HG02798 (cell line): ENCODE results near the gene SLCO4C1.
"Not testable (repeated sequence)": the region's sequence is repeated elsewhere in the genome, so short reads cannot be mapped to it uniquely, and the experiment has no call there.

ENCODE experiments used
- ATAC-seq: cut with Tn5 transposase; IDR thresholded peaks from one replicate; pipeline ENCODE4 v1.9.1; 2021; ENCODE audit warnings: mild to moderate bottlenecking; ENCODE audit not compliant: unreplicated experiment, poor library complexity

Gene SLCO4C1

DNA sequence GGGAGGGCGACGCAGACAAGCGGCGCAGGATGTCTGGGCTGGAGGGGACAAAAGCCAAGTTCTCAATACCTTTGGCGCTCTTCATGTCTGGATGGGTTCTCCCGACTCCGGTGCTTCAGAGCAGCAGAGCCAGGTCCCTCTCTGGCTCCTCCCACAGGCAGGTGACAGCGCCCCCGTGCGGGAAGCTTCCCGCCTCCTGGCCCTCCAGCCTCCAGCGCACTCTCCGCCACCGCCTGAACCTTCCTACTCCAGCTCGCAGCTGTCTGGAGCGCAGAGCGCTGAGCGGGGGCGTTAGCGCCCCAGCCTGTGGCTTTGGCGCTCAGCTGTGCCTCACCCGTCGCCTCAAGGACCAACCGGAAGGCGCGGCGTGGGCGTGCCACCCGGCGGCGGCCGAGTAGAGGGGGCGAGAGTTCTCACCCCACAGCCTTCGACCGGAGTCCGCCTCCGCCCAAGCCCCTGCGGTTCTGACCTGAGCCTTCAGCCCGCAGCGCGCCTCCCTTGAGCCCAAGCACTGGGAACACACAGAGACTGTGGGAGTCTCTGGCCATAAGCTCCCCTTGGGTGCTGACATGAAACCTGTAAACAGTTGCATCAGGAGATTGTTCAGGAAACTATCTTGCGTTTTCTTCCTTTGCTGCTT is at the start of gene SLCO4C1:
TSS of gene SLCO4C1 (minus strand) at position 107 of the 640 bp plus-strand sequence. CDS start at position 85, 22 bp downstream.
- peak; percentile 98 for ATAC-seq

- ATAC-seq, result no peak
These were observed 45.7 kb upstream of the SLCO4C1 start for GRCh38 chr5:102341681-102342288.

GRCh38 chr5:102324714-102325113 is 28.6 kb upstream of the SLCO4C1 start:
- no peak for ATAC-seq

DNA sequence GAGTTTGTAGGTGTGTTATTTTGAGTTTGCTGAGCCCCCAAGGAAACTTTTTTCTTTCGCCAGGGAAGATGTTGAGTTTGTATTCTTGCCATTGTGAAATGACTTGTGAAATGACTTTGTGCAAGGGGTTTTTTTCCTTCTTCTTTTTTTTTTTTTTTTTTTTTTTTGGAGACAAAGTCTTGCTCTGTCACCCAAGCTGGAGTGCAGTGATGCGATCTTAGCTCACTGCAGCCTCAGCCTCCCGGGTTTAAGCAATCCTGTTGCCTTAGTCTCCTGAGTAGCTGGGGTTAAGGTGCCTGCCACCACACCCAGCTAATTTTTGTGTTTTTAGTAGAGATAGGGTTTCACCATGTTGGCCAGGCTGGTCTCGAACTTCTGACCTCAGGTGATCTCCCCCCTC is 22.7 kb upstream of the SLCO4C1 start:
- ATAC-seq, result not testable (repeated sequence)

DNA sequence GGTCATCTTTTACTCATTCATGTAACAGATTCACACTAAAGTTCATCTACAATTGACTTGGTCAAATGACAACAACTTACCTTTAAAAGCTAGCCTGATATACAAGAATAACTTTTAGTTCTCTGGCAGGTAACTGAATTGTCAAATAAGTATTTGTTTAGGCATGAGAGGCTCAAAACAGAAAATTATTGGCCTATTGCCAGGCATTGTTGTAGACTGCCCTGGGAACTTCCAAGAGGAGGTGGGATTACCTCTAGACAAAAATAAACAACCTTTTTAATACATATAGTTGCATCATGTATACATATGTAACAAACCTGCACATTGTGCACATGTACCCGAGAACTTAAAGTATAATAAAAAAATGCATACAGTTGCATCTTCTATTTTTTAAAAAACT is 18.2 kb upstream of the SLCO4C1 start:
- no peak for ATAC-seq

- no peak for ATAC-seq
These were observed 17.8 kb upstream of the SLCO4C1 start for GRCh38 chr5:102313912-102314311.

DNA sequence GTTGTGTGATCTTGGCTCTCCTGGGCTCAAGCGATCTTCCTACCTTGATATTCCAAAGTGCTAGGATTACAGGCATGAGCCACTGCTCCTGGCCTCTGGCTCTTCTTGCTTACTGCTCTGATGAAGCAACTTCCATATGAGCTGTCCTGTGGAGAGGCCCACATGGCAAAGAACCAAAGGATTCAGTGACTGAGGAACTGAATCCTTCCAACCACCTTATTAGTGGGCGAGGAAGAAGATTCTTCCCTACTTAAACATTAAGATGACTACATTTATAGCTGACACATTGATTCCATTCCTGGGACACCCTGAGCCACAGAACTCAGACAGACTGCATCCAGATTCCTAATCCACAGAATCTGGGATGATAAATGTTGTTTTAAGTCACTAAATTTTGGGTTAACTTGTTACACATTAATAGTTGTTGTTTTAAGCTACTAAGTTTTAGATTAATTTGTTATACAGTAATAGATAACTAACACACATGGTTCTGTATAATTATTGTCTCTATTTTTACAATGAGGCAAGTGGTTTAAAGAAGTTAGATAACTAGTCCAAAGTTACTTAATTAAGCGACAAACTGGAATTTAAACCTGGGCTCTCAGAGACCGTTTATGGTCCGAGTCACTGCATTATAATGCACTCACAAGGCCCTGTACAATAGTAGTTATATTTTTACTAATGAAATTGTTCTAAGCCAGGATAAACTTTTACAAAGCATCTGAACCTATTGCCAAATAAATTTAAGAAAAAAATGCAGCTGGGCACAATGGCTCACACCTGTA is 16.7 kb upstream of the SLCO4C1 start:
- no peak for ATAC-seq

GRCh38 chr5:102309586-102309985 is 13.5 kb upstream of the SLCO4C1 start:
- no peak for ATAC-seq

GRCh38 chr5:102307232-102307631 is 11.1 kb upstream of the SLCO4C1 start:
- ATAC-seq, result no peak

DNA sequence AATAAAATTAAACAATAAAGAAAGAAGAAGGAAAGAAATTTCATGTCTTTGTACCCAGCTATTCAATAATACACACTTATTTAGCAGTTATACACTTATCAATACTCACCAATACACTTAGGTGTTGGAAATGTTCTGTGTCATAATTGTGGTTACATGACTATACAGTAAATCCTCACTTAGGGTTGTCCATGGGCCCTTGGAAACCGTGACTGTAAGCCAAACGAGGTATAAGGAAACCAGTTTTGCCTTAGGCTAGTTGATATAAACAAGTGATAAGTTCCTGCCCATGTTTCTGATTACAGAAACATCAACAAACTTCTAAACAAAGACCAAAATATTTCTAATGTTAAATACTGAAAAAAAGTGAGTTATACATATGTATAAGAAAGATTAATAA is 10.0 kb upstream of the SLCO4C1 start:
- ATAC-seq, result no peak

DNA sequence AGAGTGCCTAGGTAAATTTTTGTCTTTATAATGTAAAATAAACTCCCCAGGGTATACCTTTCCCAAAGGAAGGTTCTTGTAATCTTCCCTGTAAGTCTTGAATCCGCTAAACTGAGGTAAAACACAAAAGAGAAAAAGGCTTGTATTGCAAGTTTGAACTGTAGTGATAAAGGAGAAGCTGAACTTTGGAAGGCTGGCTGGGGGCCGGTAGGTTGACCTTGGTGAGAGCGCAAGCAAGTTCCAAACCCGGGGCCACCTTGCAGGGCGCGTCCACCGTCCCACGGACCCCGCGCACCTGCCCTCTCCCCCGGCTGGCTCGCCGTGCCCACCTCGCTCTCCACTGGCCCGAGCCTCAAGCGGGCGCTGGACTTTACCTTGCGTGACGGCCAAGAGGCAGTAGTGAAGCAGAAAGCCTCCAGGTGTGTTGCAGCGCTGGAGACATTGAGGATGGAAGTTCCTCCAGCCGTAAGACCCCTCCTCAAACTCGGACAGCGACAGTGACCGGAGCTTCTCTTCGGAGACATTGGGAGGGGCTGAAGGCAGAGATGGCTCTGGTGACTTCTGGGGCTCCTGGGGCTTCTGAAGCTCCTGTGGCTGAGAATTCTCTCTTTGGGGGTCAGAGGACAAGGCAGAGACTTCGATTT is 428 bp downstream of the SLCO4C1 start:
- peak; percentile 3 for ATAC-seq

DNA sequence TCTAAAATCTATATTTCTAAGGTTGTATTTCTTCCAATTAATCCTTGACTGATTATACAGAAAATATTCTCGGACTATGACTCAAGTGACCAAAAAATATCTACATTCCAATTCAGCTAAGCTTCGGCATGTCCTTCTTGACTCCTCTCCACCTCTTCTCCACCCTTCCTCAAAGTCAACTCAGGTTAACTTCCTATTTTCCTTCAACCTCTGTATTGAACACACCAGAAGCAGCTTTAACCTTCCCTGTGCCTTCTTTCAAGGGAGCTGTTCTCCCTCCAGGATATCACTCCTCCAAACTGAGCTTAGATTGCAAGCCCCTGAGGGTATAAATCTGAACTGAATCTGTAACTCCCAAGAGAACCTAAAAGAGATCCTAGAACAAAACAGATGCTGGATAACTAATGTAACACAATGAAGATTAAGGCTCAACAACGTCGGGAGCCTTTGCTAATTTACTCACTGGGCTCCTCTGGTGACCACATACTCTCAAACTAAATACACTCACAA is 1.1 kb downstream of the SLCO4C1 start:
- ATAC-seq, result no peak

DNA sequence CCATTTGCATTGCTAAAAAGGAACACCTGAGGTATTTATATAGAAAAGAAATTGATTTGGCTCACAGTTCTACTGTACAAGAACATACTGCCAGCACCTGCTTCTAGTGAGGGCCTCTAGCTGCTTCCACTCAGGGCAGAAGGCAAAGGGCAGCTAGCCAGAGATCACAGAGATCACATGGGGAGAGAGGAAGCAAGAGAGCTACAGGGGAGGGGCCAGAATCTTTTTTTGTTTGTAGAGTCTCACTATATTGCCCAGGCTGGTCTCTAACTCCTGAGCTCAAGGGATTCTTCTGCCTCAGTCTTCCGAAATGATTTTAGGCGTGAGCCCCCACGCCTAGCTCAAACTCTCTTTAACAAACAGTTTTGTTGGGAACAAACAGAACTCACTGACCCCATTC is 6.1 kb downstream of the SLCO4C1 start:
- ATAC-seq, result no peak

DNA sequence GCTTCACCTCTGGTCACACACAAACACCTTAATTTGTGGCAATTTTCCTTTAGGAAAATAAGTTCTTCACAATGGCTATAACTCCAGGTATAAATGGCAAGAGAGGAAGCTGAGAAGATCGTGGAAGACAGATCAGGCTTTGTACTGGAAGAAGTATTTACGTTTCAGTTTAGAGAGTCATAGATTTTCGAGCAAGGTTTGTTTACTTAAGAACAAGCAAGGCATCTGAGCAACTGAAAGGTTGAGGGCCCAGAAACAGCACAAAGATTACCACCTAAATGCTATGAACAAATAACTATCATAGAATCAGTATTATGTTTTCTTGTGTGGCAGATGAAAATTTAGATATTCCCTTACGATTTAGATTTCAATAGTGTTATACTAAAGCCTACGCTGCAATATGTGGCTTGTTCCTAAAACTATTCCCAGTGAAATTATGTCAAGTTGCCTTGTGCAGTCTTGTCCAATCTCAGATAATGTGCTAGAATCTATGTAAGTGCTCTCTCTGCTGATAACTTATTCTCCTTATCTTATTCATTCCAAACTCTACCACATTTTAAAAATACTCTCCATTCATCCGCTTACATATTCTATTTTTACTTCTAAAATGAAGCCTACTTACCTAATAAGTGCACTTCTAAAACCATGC is 6.7 kb downstream of the SLCO4C1 start:
- ATAC-seq, result no peak

GRCh38 chr5:102288630-102289029 is 7.5 kb downstream of the SLCO4C1 start:
- ATAC-seq, result no peak

- ATAC-seq, result no peak
These were observed 9.6 kb downstream of the SLCO4C1 start for GRCh38 chr5:102286476-102286875.

- no peak for ATAC-seq
These were observed 12.8 kb downstream of the SLCO4C1 start for GRCh38 chr5:102283102-102283797.

GRCh38 chr5:102279711-102280110 is 16.4 kb downstream of the SLCO4C1 start:
- ATAC-seq, result no peak

GRCh38 chr5:102278231-102278630 is 17.9 kb downstream of the SLCO4C1 start:
- no peak for ATAC-seq

GRCh38 chr5:102277144-102277543 is 18.9 kb downstream of the SLCO4C1 start:
- no peak for ATAC-seq
